Gastroesophageal sphincter (tissue), 3 donors: ENCODE data around the gene RPTOR.

Experiments used
- CTCF ChIP-seq, 4 experiments: fragments of 200-600 bp in 2 of 4; fragments of 450-650 bp in 2 of 4; sonication (generic) in 1 of 4; IDR thresholded peaks; one replicate each; pipeline ENCODE4 v1.5.1; 2017 to 2019; ENCODE audit warnings: antibody characterized with exemption in 4 of 4, mild to moderate bottlenecking in 2 of 4, moderate library complexity in 2 of 4
- POLR2AphosphoS5 ChIP-seq: sonication (generic); formaldehyde crosslinking; IDR thresholded peaks from one replicate; pipeline ENCODE4 v1.6.1; 2017; ENCODE audit warnings: antibody characterized with exemption

- TF ChIP-seq POLR2AphosphoS5 (no peak), CTCF (IDR thresholded peaks at IDR 0.05) (no peak)
Observed at GRCh38 chr17:80811181-80812105, 266.8 kb downstream of the RPTOR start.
